Osteocyte (in vitro differentiated cells): ENCODE measurements around the gene LRRC15. TPM values are rescaled to one million over a fixed set of nuclear protein-coding genes. Genes with fewer than 3 reads are reported as not detected.

Source experiments
- DNase-seq: peaks from one replicate; pipeline ENCODE4 v3.0.0; 2021; ENCODE audit warnings: mixed read lengths; ENCODE audit not compliant: unreplicated experiment; ENCODE audit errors: extremely low spot score
- H3K27ac Mint-ChIP-seq: one replicate; pipeline ENCODE4 v1.8.0; 2021; ENCODE audit warnings: mild to moderate bottlenecking, mixed read lengths; ENCODE audit not compliant: unreplicated experiment
- H3K27me3 Mint-ChIP-seq: one replicate; pipeline ENCODE4 v1.8.0; 2021; ENCODE audit warnings: mixed read lengths; ENCODE audit not compliant: unreplicated experiment
- H3K36me3 Mint-ChIP-seq: one replicate; pipeline ENCODE4 v1.8.0; 2021; ENCODE audit warnings: mixed read lengths; ENCODE audit not compliant: unreplicated experiment
- H3K4me1 Mint-ChIP-seq: one replicate; pipeline ENCODE4 v1.8.0; 2021; ENCODE audit warnings: mixed read lengths; ENCODE audit not compliant: unreplicated experiment
- H3K4me3 Mint-ChIP-seq: one replicate; pipeline ENCODE4 v1.8.0; 2021; ENCODE audit warnings: mild to moderate bottlenecking, moderate library complexity, mixed read lengths; ENCODE audit not compliant: unreplicated experiment
- H3K9me3 Mint-ChIP-seq: one replicate; pipeline ENCODE4 v1.8.0; 2021; ENCODE audit warnings: mixed read lengths; ENCODE audit not compliant: unreplicated experiment
- CTCF ChIP-seq: fragments of 200-600 bp; sonication (generic); IDR thresholded peaks from 2 replicates; pipeline ENCODE4 v1.5.0; 2021; ENCODE audit warnings: antibody characterized with exemption, mild to moderate bottlenecking, moderate library complexity
- total RNA-seq: library from RNA; stranded (reverse); gene quantifications from 2 replicates; pipeline ENCODE4 v1.2.1, GENCODE V29; 2021

The LRRC15 gene
- total RNA-seq, 1 donor from 2014 or later: 0.27 TPM

GRCh38 chr3:194308601-194309449 lies 60.7 kb downstream of the LRRC15 start:
- peaks cover 70% of the 10 kb centered on the region for H3K27me3 Mint-ChIP-seq
- no peaks in the 10 kb centered on the region for H3K9me3 Mint-ChIP-seq
- DNase-seq: no peak
- no peaks in the 10 kb centered on the region for H3K36me3 Mint-ChIP-seq
- H3K4me1 Mint-ChIP-seq: peaks cover 20% of the 10 kb centered on the region
- no peak overlapping the region for H3K27ac Mint-ChIP-seq
- no peak overlapping the region for H3K4me3 Mint-ChIP-seq
- TF ChIP-seq CTCF: no peak

DNA sequence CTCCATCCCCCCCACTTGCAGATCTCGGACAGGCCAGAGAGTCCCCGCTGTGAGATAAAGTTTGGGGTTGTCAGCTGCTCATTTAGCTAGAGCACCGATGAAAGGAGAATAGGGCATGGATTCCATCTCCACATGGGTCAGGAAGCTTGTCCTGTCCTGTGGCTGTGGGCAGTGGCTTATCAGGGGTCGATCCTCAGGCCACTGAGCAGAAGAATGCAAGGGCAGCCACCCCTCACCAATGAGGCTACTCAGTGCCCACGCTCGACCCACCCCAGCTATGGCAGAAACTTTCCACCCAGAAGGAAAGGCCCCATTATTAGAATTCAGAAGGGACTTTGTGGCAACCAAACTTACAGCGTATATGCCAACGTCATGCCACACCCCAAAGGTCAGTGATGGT lies 61.7 kb downstream of the LRRC15 start:
- Mint-ChIP-seq H3K4me1 (peaks cover 13% of the 10 kb centered on the region), H3K36me3 (no peaks in the 10 kb centered on the region), H3K27ac (no peak overlapping the region), H3K4me3 (no peak overlapping the region), H3K27me3 (peaks cover 62% of the 10 kb centered on the region), H3K9me3 (no peaks in the 10 kb centered on the region)
- no peak for TF ChIP-seq CTCF
- DNase-seq: no peak

GRCh38 chr3:194306771-194307640 lies 62.5 kb downstream of the LRRC15 start:
- H3K36me3 Mint-ChIP-seq: no peaks in the 10 kb centered on the region
- H3K4me3 Mint-ChIP-seq: no peak overlapping the region
- H3K9me3 Mint-ChIP-seq: no peaks in the 10 kb centered on the region
- TF ChIP-seq CTCF: no peak
- no peak overlapping the region for H3K27ac Mint-ChIP-seq
- DNase-seq: no peak
- H3K27me3 Mint-ChIP-seq: peaks cover 53% of the 10 kb centered on the region
- peaks cover 8% of the 10 kb centered on the region for H3K4me1 Mint-ChIP-seq

GRCh38 chr3:194306109-194306686 lies 63.3 kb downstream of the LRRC15 start:
- Mint-ChIP-seq H3K36me3 (no peaks in the 10 kb centered on the region), H3K4me1 (peaks cover 8% of the 10 kb centered on the region), H3K9me3 (no peaks in the 10 kb centered on the region), H3K27me3 (peaks cover 49% of the 10 kb centered on the region), H3K4me3 (no peak overlapping the region), H3K27ac (no peak overlapping the region)
- no peak for TF ChIP-seq CTCF
- DNase-seq: no peak
